ENCODE data around the gene ZMIZ1.
A peak's percentile ranks its signal among the peaks of the same experiment; 100 is the strongest.

The ZMIZ1 gene

GRCh38 chr10:79113827-79114226 is 45.1 kb downstream of the ZMIZ1 start:
- H3K9me3 ChIP-seq (ENCODE audit: control insufficient read depth, low read depth, low read length): no peaks in the 10 kb centered on the region
- no peaks in the 10 kb centered on the region for H3K27me3 ChIP-seq (ENCODE audit: control insufficient read depth, insufficient read depth, low read length)
- no peak overlapping the region for H3K27ac ChIP-seq (ENCODE audit: low read length)
- H3K4me3 ChIP-seq (ENCODE audit: low read length): no peak overlapping the region
- peaks cover 4% of the 10 kb centered on the region for H3K36me3 ChIP-seq (ENCODE audit: control insufficient read depth, low read depth, low read length)
- peak overlapping the region; percentile 14 for H3K9ac ChIP-seq (ENCODE audit: low read length)
- H3K4me1 ChIP-seq (ENCODE audit: control insufficient read depth, low read depth, low read length): peaks cover 28% of the 10 kb centered on the region

GRCh38 chr10:79115302-79115701 is 46.5 kb downstream of the ZMIZ1 start:
- Histone ChIP-seq H3K27ac (ENCODE audit: low read length) (no peak overlapping the region), H3K36me3 (ENCODE audit: control insufficient read depth, low read depth, low read length) (peaks cover 11% of the 10 kb centered on the region), H3K4me1 (ENCODE audit: control insufficient read depth, low read depth, low read length) (peaks cover 28% of the 10 kb centered on the region), H3K4me3 (ENCODE audit: low read length) (no peak overlapping the region), H3K9ac (ENCODE audit: low read length) (no peak overlapping the region), H3K9me3 (ENCODE audit: control insufficient read depth, low read depth, low read length) (no peaks in the 10 kb centered on the region), H3K27me3 (ENCODE audit: control insufficient read depth, insufficient read depth, low read length) (no peaks in the 10 kb centered on the region)

- no peak overlapping the region for H3K27ac ChIP-seq (ENCODE audit: low read length)
- peaks cover 12% of the 10 kb centered on the region for H3K36me3 ChIP-seq (ENCODE audit: control insufficient read depth, low read depth, low read length)
- H3K4me3 ChIP-seq (ENCODE audit: low read length): no peak overlapping the region
- H3K4me1 ChIP-seq (ENCODE audit: control insufficient read depth, low read depth, low read length): peaks cover 28% of the 10 kb centered on the region
- no peaks in the 10 kb centered on the region for H3K9me3 ChIP-seq (ENCODE audit: control insufficient read depth, low read depth, low read length)
- no peak overlapping the region for H3K9ac ChIP-seq (ENCODE audit: low read length)
- no peaks in the 10 kb centered on the region for H3K27me3 ChIP-seq (ENCODE audit: control insufficient read depth, insufficient read depth, low read length)
Measured at GRCh38 chr10:79116368-79116767, 47.6 kb downstream of the ZMIZ1 start.

DNA sequence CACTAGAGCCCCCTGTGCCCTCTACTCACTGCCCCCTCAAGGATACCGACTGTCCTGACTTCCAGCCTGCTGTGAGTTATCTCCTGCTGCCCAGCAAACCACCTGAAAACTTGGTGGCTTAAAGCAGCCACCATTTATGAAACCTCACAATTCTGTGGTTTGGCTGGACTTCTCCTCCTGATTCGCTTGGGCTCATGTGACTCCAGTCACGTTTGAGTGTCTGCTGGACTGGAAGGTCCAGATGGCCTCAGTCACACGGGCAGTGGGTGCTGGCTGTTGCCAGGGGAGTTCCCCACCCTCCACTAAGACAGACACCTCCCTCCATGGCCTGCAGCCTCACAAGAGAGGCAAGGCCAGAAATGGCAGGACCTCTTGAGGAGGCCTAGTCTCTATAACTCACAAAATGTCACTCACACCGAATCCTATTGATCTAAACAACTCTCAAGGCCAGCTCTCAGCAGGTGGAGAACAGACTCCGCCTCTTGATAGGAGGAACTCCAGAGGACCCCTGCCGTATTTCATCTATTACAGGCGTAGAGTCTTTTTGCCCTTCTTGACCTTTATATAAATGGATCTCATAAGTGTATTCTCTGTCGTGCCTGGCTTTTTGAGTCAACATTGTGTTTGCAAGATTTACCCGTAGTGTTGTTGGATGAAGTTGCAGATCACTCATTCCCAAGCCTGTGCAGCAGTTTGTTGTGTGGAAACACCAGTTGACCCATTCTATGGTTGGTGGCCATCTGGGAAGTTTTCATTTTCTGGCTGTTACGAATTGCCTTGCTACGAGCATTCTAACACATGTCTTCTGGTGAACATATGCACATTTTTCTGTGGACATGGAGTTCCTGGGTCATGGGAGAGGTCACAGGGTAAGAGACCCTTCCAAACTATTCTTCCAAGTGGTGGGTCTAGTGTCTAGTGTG is 48.3 kb downstream of the ZMIZ1 start:
- Histone ChIP-seq H3K4me3 (ENCODE audit: low read length) (no peak overlapping the region), H3K9me3 (ENCODE audit: control insufficient read depth, low read depth, low read length) (no peaks in the 10 kb centered on the region), H3K27me3 (ENCODE audit: control insufficient read depth, insufficient read depth, low read length) (no peaks in the 10 kb centered on the region), H3K9ac (ENCODE audit: low read length) (no peak overlapping the region), H3K27ac (ENCODE audit: low read length) (no peak overlapping the region), H3K36me3 (ENCODE audit: control insufficient read depth, low read depth, low read length) (peaks cover 17% of the 10 kb centered on the region), H3K4me1 (ENCODE audit: control insufficient read depth, low read depth, low read length) (peaks cover 28% of the 10 kb centered on the region)

DNA sequence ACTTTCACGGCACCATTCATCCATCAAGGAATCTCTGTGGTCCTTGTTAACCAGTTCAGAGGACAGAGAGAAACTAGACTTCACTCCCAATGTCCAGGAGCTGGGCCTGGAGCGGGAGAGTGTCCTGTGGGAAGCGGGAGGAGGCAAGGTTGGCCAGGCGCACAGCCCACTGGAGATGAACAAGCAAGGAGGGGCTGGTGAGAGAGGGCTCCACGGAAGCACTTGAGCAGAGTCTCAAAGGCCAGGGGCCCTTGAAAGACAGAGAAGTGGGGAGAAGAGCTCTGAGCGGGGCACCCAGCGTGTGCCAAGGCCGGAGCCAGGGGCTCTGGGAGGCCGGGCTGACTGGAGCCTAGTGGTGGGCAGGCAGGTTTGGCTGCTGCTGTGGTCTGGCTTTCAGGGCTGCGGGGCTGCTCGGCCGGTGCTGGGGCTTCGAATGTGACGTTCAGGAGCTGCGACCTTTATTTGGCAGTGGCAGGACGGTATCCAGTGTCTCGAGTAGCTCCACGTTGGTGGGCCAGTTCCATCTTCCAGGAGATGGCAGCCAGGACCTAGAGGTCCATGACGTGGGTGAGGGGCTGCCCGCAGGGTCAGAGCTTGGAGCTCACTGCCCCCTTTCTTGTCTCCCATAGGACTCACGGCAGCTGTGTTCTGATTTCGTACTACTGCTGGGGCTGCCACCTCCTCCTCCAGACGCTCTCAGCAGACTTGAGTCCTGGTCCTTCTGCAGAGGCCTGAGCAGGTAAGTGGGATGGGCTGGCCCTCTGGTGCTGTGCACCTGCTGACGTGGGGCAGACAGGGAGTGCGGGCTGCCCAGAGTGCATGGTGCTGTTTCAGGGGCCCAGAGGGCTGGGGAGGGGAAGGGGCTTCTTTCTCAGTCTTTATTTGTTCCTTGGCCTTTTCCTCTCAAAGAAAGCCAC is 49.8 kb downstream of the ZMIZ1 start:
- Histone ChIP-seq H3K27me3 (ENCODE audit: control insufficient read depth, insufficient read depth, low read length) (no peaks in the 10 kb centered on the region), H3K4me1 (ENCODE audit: control insufficient read depth, low read depth, low read length) (peaks cover 21% of the 10 kb centered on the region), H3K9ac (ENCODE audit: low read length) (no peak overlapping the region), H3K9me3 (ENCODE audit: control insufficient read depth, low read depth, low read length) (no peaks in the 10 kb centered on the region), H3K36me3 (ENCODE audit: control insufficient read depth, low read depth, low read length) (peaks cover 25% of the 10 kb centered on the region), H3K27ac (ENCODE audit: low read length) (no peak overlapping the region), H3K4me3 (ENCODE audit: low read length) (no peak overlapping the region)

- no peak overlapping the region for H3K9ac ChIP-seq (ENCODE audit: low read length)
- H3K4me1 ChIP-seq (ENCODE audit: control insufficient read depth, low read depth, low read length): peaks cover 14% of the 10 kb centered on the region
- H3K27ac ChIP-seq (ENCODE audit: low read length): no peak overlapping the region
Measured at GRCh38 chr10:79119306-79119705, 50.5 kb downstream of the ZMIZ1 start.

GRCh38 chr10:79123547-79123963 is 54.8 kb downstream of the ZMIZ1 start:
- no peak overlapping the region for H3K27ac ChIP-seq (ENCODE audit: low read length)
- no peak overlapping the region for H3K9ac ChIP-seq (ENCODE audit: low read length)
- H3K4me3 ChIP-seq (ENCODE audit: low read length): no peak overlapping the region
- H3K27me3 ChIP-seq (ENCODE audit: control insufficient read depth, insufficient read depth, low read length): no peaks in the 10 kb centered on the region
- no peaks in the 10 kb centered on the region for H3K9me3 ChIP-seq (ENCODE audit: control insufficient read depth, low read depth, low read length)
- H3K36me3 ChIP-seq (ENCODE audit: control insufficient read depth, low read depth, low read length): peaks cover 40% of the 10 kb centered on the region
- peaks cover 13% of the 10 kb centered on the region for H3K4me1 ChIP-seq (ENCODE audit: control insufficient read depth, low read depth, low read length)

More at GRCh38 chr10:79119306-79119705, 50.5 kb downstream of the ZMIZ1 start:
- peaks cover 31% of the 10 kb centered on the region for H3K36me3 ChIP-seq (ENCODE audit: control insufficient read depth, low read depth, low read length)
- H3K27me3 ChIP-seq (ENCODE audit: control insufficient read depth, insufficient read depth, low read length): no peaks in the 10 kb centered on the region
- no peak overlapping the region for H3K4me3 ChIP-seq (ENCODE audit: low read length)
- H3K9me3 ChIP-seq (ENCODE audit: control insufficient read depth, low read depth, low read length): no peaks in the 10 kb centered on the region

DNA sequence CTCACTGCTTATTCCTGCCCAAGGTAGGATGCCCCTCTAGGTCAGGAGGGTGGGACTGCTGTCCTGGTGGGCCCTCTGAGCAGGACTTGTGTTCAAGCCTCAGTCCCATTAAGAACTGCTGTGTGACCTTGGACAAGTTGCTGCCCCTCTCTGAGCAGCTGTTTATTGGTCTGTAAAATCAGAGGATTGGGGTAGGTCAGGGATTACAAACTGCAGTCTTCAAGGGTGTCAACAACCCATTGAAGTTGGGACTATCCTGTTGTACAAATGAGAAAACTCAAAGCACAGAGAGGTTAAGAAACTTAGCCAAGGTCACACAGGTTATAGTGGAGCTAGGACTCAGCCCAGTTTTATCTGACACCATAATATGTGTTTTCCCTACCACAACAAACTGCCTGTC is 55.3 kb downstream of the ZMIZ1 start:
- H3K9ac ChIP-seq (ENCODE audit: low read length): no peak overlapping the region
- no peak overlapping the region for H3K4me3 ChIP-seq (ENCODE audit: low read length)
- peaks cover 40% of the 10 kb centered on the region for H3K36me3 ChIP-seq (ENCODE audit: control insufficient read depth, low read depth, low read length)
- no peaks in the 10 kb centered on the region for H3K27me3 ChIP-seq (ENCODE audit: control insufficient read depth, insufficient read depth, low read length)
- no peaks in the 10 kb centered on the region for H3K9me3 ChIP-seq (ENCODE audit: control insufficient read depth, low read depth, low read length)
- peaks cover 18% of the 10 kb centered on the region for H3K4me1 ChIP-seq (ENCODE audit: control insufficient read depth, low read depth, low read length)
- no peak overlapping the region for H3K27ac ChIP-seq (ENCODE audit: low read length)

DNA sequence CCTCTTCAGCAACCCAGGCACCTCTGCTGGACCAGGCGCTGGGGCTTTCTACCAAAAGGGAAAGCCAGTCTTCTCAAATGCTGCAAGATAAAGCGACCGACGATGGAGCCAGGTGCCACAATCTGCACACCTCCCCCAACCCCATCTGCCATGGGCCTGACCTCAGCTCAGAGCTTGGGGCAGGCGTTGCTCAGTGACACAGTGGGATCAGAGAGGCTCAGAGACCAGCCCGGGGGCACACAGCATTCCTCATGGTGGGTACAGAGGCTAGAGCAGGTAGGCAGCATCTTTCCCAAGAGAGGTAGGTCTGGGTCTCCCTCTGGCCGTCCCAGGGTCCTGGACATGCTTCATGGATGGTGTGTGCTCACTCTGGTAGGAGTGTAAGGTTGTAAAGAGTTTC is 56.3 kb downstream of the ZMIZ1 start:
- Histone ChIP-seq H3K4me3 (ENCODE audit: low read length) (no peak overlapping the region), H3K9me3 (ENCODE audit: control insufficient read depth, low read depth, low read length) (no peaks in the 10 kb centered on the region), H3K36me3 (ENCODE audit: control insufficient read depth, low read depth, low read length) (peaks cover 36% of the 10 kb centered on the region), H3K27ac (ENCODE audit: low read length) (no peak overlapping the region), H3K27me3 (ENCODE audit: control insufficient read depth, insufficient read depth, low read length) (no peaks in the 10 kb centered on the region), H3K9ac (ENCODE audit: low read length) (no peak overlapping the region), H3K4me1 (ENCODE audit: control insufficient read depth, low read depth, low read length) (peaks cover 27% of the 10 kb centered on the region)

- Histone ChIP-seq H3K27me3 (ENCODE audit: control insufficient read depth, insufficient read depth, low read length) (no peaks in the 10 kb centered on the region), H3K4me3 (ENCODE audit: low read length) (no peak overlapping the region), H3K9me3 (ENCODE audit: control insufficient read depth, low read depth, low read length) (no peaks in the 10 kb centered on the region), H3K36me3 (ENCODE audit: control insufficient read depth, low read depth, low read length) (peaks cover 28% of the 10 kb centered on the region), H3K9ac (ENCODE audit: low read length) (no peak overlapping the region), H3K27ac (ENCODE audit: low read length) (no peak overlapping the region), H3K4me1 (ENCODE audit: control insufficient read depth, low read depth, low read length) (peaks cover 41% of the 10 kb centered on the region)
Measured at GRCh38 chr10:79126351-79127080, 57.8 kb downstream of the ZMIZ1 start.
